OCI-LY1 (cell line): ENCODE results near the gene XKR7.

Experiments used
- EZH2 ChIP-seq: fragments of 200-600 bp; sonication (generic), shearing (Covaris generic); IDR thresholded peaks from 2 replicates; pipeline ENCODE4 v1.8.0; 2017; ENCODE audit warnings: borderline replicate concordance, mixed run types, mild to moderate bottlenecking, antibody characterized with exemption, low read length, moderate library complexity, mixed read lengths
- TF ChIP-seq, protein P1 (sequence below): fragments of 200-600 bp; sonication (generic), shearing (Covaris generic); IDR thresholded peaks from 2 replicates; pipeline ENCODE4 v1.5.1; 2017; ENCODE audit warnings: mild to moderate bottlenecking, antibody characterized with exemption, low read length, moderate library complexity, mixed read lengths

DNA sequence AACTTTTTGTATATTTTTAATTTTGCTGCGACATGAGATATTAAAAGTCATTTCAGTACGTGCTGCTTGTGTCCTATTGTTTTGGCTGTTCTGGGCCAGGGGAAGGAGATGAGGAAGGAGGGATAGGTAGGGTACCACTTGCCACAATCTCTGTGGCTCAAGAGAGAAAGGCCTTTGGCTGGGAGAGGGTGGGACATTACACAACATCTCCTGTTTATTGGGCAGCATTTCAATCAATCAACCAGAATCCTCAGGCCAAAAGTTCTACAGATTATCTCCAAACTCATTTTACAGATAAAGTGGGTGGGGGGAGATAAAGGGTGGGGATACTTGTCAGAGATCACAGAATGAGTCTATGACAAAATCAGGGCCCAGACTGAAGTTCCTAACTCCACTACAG, 35.4 kb downstream of the XKR7 start:
- TF ChIP-seq, protein P1, sequence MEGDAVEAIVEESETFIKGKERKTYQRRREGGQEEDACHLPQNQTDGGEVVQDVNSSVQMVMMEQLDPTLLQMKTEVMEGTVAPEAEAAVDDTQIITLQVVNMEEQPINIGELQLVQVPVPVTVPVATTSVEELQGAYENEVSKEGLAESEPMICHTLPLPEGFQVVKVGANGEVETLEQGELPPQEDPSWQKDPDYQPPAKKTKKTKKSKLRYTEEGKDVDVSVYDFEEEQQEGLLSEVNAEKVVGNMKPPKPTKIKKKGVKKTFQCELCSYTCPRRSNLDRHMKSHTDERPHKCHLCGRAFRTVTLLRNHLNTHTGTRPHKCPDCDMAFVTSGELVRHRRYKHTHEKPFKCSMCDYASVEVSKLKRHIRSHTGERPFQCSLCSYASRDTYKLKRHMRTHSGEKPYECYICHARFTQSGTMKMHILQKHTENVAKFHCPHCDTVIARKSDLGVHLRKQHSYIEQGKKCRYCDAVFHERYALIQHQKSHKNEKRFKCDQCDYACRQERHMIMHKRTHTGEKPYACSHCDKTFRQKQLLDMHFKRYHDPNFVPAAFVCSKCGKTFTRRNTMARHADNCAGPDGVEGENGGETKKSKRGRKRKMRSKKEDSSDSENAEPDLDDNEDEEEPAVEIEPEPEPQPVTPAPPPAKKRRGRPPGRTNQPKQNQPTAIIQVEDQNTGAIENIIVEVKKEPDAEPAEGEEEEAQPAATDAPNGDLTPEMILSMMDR: no peak
- TF ChIP-seq EZH2: no peak
